HG03354 (cell line): ENCODE data around the gene DDX53.

ENCODE experiments used
- ATAC-seq: cut with Tn5 transposase; IDR thresholded peaks from one replicate; pipeline ENCODE4 v1.9.1; 2021; ENCODE audit warnings: mild to moderate bottlenecking; ENCODE audit not compliant: unreplicated experiment, poor library complexity, severe bottlenecking

The DDX53 gene

GRCh38 chrX:22999696-23000223, at the start of gene DDX53:
Gene DDX53, plus strand, starts transcription at chrX:22999960. Its CDS starts 98 bp downstream, at chrX:23000058.
- ATAC-seq = no peak

DNA sequence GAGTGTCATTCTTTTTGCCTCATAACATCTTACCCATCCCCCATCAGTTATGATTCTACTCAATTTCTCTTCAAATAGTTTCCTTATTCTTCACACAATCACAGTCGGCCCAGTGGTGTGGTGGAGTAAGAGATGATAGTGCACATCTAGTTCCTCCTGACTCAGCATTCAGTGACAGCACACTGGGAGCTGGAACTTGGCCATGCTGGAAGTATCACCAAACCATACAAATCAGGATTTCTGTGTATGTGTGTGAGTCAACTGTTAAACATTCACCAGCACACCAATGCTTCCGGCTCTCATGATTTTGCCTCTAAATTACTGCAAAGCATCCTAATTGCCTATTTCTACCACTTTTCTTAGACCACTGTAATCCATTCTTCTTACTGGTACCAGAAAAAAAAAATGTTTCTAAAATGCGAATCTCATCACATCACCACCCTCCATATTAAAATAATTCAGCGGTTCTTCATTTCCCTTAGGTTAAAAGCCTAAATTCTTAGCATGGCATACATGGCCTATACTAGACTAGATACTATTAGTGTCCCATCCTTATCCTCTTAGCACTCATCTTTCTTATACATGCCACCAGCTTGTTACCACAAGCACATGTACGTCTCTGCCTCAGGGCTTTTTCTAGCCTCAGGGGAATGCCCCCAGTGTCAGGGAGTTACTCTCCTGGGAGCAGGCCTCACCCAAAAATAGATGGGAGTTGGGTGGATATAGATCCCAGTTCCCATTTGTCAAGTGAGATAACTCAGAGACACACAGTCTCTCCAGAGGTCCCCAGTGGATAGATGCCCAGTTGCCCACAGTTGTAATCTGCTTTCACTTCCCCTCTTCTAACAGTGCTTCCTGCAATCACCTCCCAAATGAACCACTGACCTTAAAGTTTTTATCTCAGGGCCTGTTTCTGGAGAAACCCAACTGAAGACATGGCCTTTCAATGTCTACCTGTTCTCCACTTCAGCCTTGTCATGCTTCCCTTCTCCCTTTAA, 49.2 kb upstream of the DDX53 start:
- no peak for ATAC-seq

DNA sequence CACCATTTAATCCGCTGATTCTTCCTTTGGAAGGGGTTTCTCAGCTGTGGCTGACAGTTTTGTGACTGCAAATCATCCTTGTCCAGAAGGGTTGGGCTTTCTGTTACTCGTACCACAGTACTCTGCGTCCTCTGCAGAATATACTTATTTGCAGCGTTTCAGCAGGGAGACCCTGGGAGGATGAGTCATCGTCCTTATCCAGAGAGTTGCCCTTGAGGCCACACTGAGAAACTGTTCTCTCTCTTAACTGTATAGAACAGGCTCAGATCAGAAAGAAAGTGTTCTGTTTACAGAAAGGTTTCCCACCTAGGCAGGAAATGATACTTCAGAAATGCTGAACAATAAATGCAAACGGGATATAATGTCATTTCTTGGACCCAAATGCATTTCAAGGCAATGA, 47.8 kb upstream of the DDX53 start:
- no peak for ATAC-seq

DNA sequence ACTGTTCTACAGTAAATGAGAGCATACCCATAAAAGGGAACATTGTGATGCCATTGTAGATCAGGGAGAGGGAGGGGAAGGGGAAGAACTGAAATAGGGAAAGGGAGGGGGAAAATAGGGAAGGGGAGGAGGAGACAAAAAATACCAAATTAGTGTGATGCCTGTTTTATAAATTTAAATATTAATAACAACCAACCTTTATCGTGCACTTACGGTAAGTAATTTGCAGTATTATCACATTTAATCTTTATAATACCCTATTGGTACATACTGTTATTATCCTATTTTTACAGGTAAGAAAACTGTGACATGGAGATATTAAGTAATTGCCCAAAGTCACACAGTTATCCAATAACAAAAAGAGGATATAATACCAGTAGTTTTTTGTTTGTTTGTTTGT, 41.5 kb upstream of the DDX53 start:
- ATAC-seq = no peak

DNA sequence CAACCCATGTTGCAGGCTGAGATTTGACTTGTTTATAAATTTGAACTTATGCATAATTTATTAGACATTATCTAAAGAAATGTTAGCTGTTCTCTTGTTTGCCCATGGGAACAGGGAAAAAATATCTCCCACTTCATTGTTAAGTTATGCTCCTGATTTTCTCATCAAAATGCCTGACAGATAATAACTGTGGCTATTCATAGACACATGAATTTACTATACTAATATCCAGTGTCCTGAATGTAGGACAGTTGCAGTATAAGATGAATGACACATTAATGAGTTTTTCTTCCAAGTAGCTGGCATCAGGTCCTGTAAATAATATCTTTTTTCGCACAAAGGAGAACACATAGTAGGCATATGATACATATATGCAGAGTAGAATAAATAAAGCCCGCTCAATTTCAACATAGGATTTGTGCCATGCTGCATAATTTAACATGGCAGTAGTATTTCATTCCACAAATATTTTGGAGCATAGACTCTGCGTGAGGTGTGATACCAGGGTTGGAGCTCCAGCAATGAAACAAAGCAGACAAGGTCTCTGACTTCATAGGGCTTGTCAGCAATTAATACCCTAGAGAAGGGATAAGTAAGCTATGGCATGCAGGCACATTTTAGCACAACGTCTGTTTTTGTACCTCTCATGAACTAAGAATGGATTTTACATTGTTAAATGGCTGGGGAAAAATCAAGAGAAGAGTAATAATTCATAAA, 40.4 kb upstream of the DDX53 start:
- ATAC-seq = no peak

- ATAC-seq = no peak
These were observed 36.6 kb upstream of the DDX53 start for GRCh38 chrX:22963196-22963595.

GRCh38 chrX:22968494-22968893, 31.3 kb upstream of the DDX53 start:
- no peak for ATAC-seq

- no peak for ATAC-seq
These were observed 30.3 kb upstream of the DDX53 start for GRCh38 chrX:22969411-22969810.

GRCh38 chrX:22970861-22971260, 28.9 kb upstream of the DDX53 start:
- no peak for ATAC-seq

- ATAC-seq = no peak
These were observed 25.1 kb upstream of the DDX53 start for GRCh38 chrX:22974616-22975015.

- no peak for ATAC-seq
These were observed 24.0 kb upstream of the DDX53 start for GRCh38 chrX:22975786-22976185.

- ATAC-seq = no peak
These were observed 13.8 kb upstream of the DDX53 start for GRCh38 chrX:22985958-22986357.

- no peak for ATAC-seq
These were observed 12.3 kb upstream of the DDX53 start for GRCh38 chrX:22987452-22987851.

GRCh38 chrX:23003116-23003515, 3.4 kb downstream of the DDX53 start:
- no peak for ATAC-seq

DNA sequence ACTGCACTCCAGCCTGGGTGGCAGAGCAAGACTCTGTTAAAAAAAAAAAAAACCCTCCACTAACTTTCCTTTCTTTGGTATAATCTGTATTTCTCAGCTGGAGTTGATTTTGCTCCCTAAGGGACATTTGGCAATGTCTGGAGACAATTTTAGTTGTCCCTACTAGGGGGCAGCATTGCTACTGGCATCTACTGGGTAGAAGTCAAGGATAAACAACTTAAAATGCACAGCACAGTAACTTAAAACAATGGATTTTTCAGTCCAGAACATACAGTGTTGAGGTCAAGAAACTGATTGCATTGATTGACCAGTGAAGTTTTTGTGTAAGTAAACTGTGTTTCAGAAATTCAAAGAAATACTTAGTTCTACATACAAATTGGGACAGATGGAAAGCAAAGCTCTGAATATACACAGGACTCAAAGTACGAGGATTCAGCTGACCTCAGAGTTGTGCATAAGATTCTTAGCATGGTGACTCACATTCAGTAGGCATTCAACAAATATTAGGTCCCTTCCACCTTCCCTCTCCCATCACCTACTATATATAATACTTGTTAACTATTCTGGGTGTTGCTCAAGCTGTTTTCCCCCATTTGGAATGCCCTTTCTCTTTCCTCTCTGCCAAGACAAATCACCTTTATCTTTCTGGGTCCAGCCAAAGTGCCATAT, 8.8 kb downstream of the DDX53 start:
- ATAC-seq = no peak

DNA sequence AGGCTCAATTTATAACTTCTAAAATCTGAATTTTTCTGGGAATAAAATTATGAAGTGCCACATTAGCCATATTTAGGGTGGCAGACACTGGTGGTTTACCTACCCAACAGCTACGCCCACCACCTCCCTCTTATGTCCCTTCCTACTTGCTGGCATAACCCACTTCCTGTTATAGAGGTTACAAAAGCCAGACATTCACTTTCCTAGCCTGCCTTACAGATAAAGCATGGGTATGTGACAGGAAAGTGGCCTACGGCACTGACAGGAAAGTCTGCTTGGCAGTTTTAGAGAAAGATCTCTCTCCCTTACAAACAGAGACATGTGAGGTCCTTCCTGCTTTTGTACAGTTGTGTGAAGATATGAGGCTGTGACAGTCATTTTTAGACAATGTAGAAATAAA, 12.4 kb downstream of the DDX53 start:
- ATAC-seq = no peak

DNA sequence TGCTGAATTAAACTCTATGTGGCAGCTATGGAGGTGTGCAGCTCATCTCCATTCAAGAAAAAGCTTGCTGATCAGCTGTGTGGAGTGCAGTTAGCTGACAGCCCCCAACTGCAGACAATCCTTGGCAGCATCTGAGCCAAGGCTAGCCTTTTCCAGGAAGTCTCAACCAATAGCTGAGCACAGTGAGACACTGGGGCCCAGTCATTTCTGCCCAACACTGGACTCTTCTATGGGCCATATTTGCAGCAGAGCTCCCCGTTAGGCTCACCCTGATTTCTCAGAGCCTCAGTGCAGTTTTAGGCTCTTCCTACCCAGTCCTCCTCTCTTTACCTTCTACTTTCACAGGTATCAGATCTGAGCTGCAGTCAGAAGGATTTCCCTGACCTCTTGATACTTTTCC, 12.9 kb downstream of the DDX53 start:
- ATAC-seq = no peak

GRCh38 chrX:23013366-23013765, 13.6 kb downstream of the DDX53 start:
- no peak for ATAC-seq

GRCh38 chrX:23031600-23031999, 31.8 kb downstream of the DDX53 start:
- ATAC-seq = no peak

GRCh38 chrX:23035493-23035892, 35.7 kb downstream of the DDX53 start:
- no peak for ATAC-seq
